CD4-positive, alpha-beta T cell (primary cell): Measurements from ENCODE around the gene RXFP1. TPM values are rescaled to one million over a fixed set of nuclear protein-coding genes. Genes with fewer than 3 reads are reported as not detected.

Experiments used
- ATAC-seq: fragments of 200-7000 bp; cut with Tn5 transposase; one replicate; pipeline ENCODE4 v1.10.0; 2022; ENCODE audit warnings: mild to moderate bottlenecking; ENCODE audit not compliant: poor library complexity
- CTCF ChIA-PET: fragments of 350-600 bp; sonication (Branson Sonifier 250); formaldehyde crosslinking; loops from one replicate; lab custom pipeline; 2021; ENCODE audit warnings: antibody characterized with exemption, inconsistent platforms; lab: Charles Lee
- POLR2A ChIA-PET: fragments of 350-600 bp; sonication (Branson Sonifier 250); formaldehyde crosslinking; loops from one replicate; lab custom pipeline; 2021; ENCODE audit warnings: antibody characterized with exemption, inconsistent platforms; lab: Charles Lee
- DNase-seq, 14 experiments: peaks; one replicate each; pipeline ENCODE4 v3.0.0-alpha.2; 2013 to 2020; ENCODE audit warnings: mixed read lengths in 2 of 14
- H3K27ac ChIP-seq, 2 donors: one replicate each; pipeline versions ENCODE4 v1.5.1 to v1.7.0; 2013; ENCODE audit warnings: low read length in 2 of 2, low read depth in 1 of 2, mild to moderate bottlenecking in 1 of 2
- H3K27me3 ChIP-seq, 2 experiments: 1 replicate in 1 of 2; 2 replicates in 1 of 2; pipeline versions ENCODE4 v1.6.1 to v1.7.0; 2013; ENCODE audit warnings: low read length in 2 of 2, control low read depth in 1 of 2, mild to moderate bottlenecking in 1 of 2, moderate library complexity in 1 of 2; ENCODE audit not compliant: insufficient read depth in 2 of 2, control insufficient read depth in 1 of 2
- H3K36me3 ChIP-seq: one replicate; pipeline ENCODE4 v1.6.1; 2013; ENCODE audit warnings: low read length, control low read depth; ENCODE audit not compliant: insufficient read depth
- H3K4me1 ChIP-seq: one replicate; pipeline ENCODE4 v1.6.1; 2013; ENCODE audit warnings: low read length, control low read depth; ENCODE audit not compliant: insufficient read depth
- H3K4me3 ChIP-seq: one replicate; pipeline ENCODE4 v1.5.1; 2013; ENCODE audit warnings: mild to moderate bottlenecking, low read length, moderate library complexity
- H3K9me3 ChIP-seq, 2 experiments: 1 replicate in 1 of 2; 2 replicates in 1 of 2; pipeline versions ENCODE4 v1.6.1 to v1.7.0; 2013; ENCODE audit warnings: low read length in 2 of 2, mild to moderate bottlenecking in 2 of 2, control low read depth in 1 of 2, moderate library complexity in 1 of 2; ENCODE audit not compliant: control insufficient read depth in 1 of 2, insufficient read depth in 1 of 2
- H3K27ac Mint-ChIP-seq: one replicate; pipeline ENCODE4 v1.8.0; 2020; ENCODE audit warnings: mixed read lengths
- H3K27me3 Mint-ChIP-seq: one replicate; pipeline ENCODE4 v1.8.0; 2021; ENCODE audit warnings: mixed read lengths
- H3K36me3 Mint-ChIP-seq: one replicate; pipeline ENCODE4 v1.8.0; 2021; ENCODE audit warnings: low read depth, mixed read lengths
- H3K4me1 Mint-ChIP-seq: one replicate; pipeline ENCODE4 v1.8.0; 2021; ENCODE audit warnings: low read depth, mixed read lengths
- H3K4me3 Mint-ChIP-seq: one replicate; pipeline ENCODE4 v1.8.0; 2020; ENCODE audit warnings: mild to moderate bottlenecking, mixed read lengths
- H3K9me3 Mint-ChIP-seq: one replicate; pipeline ENCODE4 v1.8.0; 2020; ENCODE audit warnings: mixed read lengths
- CTCF ChIP-seq: fragments of 200-600 bp; IDR thresholded peaks from one replicate; pipeline ENCODE4 v1.8.0; 2022; ENCODE audit warnings: antibody characterized with exemption, mild to moderate bottlenecking
- intact Hi-C, 2 experiments: fragments of 100-400 bp; cut with DNase I in 1 of 2; cut with micrococcal nuclease in 1 of 2; formaldehyde crosslinking; loops; one replicate each; pipeline versions ENCODE4 v1.15.1 to v1.9.0; 2023 to 2025; cut with DNase I, micrococcal nuclease
- total RNA-seq, 174 experiments: library from RNA in 2 of 174; stranded (reverse) in 2 of 174; gene quantifications; one replicate each; pipeline ENCODE4 v1.2.3 and lab custom pipeline; 2021 to 2026

Gene RXFP1
- total RNA-seq, 2 experiments from 2014 or later: not detected

GRCh38 chr4:158671915-158672806, 150.5 kb downstream of the RXFP1 start, which contains the start of gene ETFDH:
Gene ETFDH (plus strand): TSS chr4:158672296. CDS start chr4:158672457, 161 bp downstream.
- TF ChIP-seq CTCF: peak; percentile 62
- POLR2A ChIA-PET: interaction anchor here (0.6 to 1.6 kb wide), 2 partner anchors 20 to 501 kb away, joined by 3 read pairs; no protein-coding TSS in a partner anchor

GRCh38 chr4:158673633-158674032, 152.0 kb downstream of the RXFP1 start:
- ATAC-seq (no peak), DNase-seq (no peak)
- Histone ChIP-seq H3K9me3 (no peaks in the 10 kb centered on the region), H3K27me3 (no peaks in the 10 kb centered on the region), H3K4me3 (no peak overlapping the region), H3K36me3 (no peaks in the 10 kb centered on the region), H3K27ac (no peak overlapping the region), H3K4me1 (peaks cover 19% of the 10 kb centered on the region)
- Mint-ChIP-seq H3K9me3 (no peaks in the 10 kb centered on the region), H3K36me3 (peaks cover 17% of the 10 kb centered on the region), H3K27ac (no peak overlapping the region), H3K27me3 (no peaks in the 10 kb centered on the region), H3K4me1 (peaks cover 25% of the 10 kb centered on the region), H3K4me3 (peak overlapping the region; percentile 31)
- intact Hi-C loops: loop anchor here (2.0 to 5.0 kb wide), 3 partner anchors 45 to 429 kb away; partner anchors contain the start of genes RAPGEF2 (in 2 of the 2) and PPID (in 1 of the 2)
- TF ChIP-seq CTCF: no peak
- ChIA-PET POLR2A (no interaction called here), CTCF (no interaction called here)

More at GRCh38 chr4:158671915-158672806, 150.5 kb downstream of the RXFP1 start, which contains the start of gene ETFDH:
- Mint-ChIP-seq H3K27me3 (no peaks in the 10 kb centered on the region), H3K36me3 (peaks cover 17% of the 10 kb centered on the region), H3K4me1 (peaks cover 25% of the 10 kb centered on the region), H3K27ac (peak within 1 kb of the TSS; percentile 85), H3K4me3 (peak within 1 kb of the TSS; percentile 93), H3K9me3 (no peaks in the 10 kb centered on the region)
- DNase-seq (peak; percentile 96 to 100 (median 98)), ATAC-seq (peak; percentile 83)
- intact Hi-C loops: loop anchor here (2.0 to 5.0 kb wide), 3 partner anchors 51 to 430 kb away; partner anchors contain the start of genes RAPGEF2 (in 2 of the 2) and PPID (in 1 of the 2)
- H3K4me1 ChIP-seq: peaks cover 19% of the 10 kb centered on the region
- no peaks in the 10 kb centered on the region for H3K9me3 ChIP-seq
- peak within 1 kb of the TSS; percentile 98 for H3K4me3 ChIP-seq
- H3K27me3 ChIP-seq: no peaks in the 10 kb centered on the region
- peak within 1 kb of the TSS; percentile 91 to 99 for H3K27ac ChIP-seq
- no peaks in the 10 kb centered on the region for H3K36me3 ChIP-seq
- CTCF ChIA-PET: no interaction called here

GRCh38 chr4:158676076-158676475, 154.4 kb downstream of the RXFP1 start:
- no peak overlapping the region for H3K27ac Mint-ChIP-seq
- no peaks in the 10 kb centered on the region for H3K27me3 Mint-ChIP-seq
- H3K9me3 Mint-ChIP-seq: no peaks in the 10 kb centered on the region
- TF ChIP-seq CTCF: no peak
- Histone ChIP-seq H3K36me3 (no peaks in the 10 kb centered on the region), H3K4me1 (peaks cover 14% of the 10 kb centered on the region), H3K9me3 (no peaks in the 10 kb centered on the region), H3K27me3 (no peaks in the 10 kb centered on the region), H3K27ac (no peak overlapping the region), H3K4me3 (no peak overlapping the region)
- DNase-seq (no peak), ATAC-seq (no peak)
- H3K4me3 Mint-ChIP-seq: no peak overlapping the region
- POLR2A ChIA-PET: no interaction called here
- CTCF ChIA-PET: no interaction called here
- H3K36me3 Mint-ChIP-seq: peaks cover 27% of the 10 kb centered on the region
- intact Hi-C loops: no loop called here
- H3K4me1 Mint-ChIP-seq: peaks cover 13% of the 10 kb centered on the region
